DMS53 (cell line): ENCODE results near the gene CFAP54.

ENCODE experiments used
- DNase-seq: peaks from one replicate; lab custom pipeline; 2025; lab: John Stamatoyannopoulos, UW

The CFAP54 gene

GRCh38 chr12:96824074-96824837 lies 334.9 kb downstream of the CFAP54 start:
- no peak for DNase-seq

- no peak for DNase-seq
Observed at GRCh38 chr12:96824838-96825236, 335.5 kb downstream of the CFAP54 start.

- peak; percentile 15 for DNase-seq
Observed at GRCh38 chr12:96828169-96828789, 338.9 kb downstream of the CFAP54 start.

DNA sequence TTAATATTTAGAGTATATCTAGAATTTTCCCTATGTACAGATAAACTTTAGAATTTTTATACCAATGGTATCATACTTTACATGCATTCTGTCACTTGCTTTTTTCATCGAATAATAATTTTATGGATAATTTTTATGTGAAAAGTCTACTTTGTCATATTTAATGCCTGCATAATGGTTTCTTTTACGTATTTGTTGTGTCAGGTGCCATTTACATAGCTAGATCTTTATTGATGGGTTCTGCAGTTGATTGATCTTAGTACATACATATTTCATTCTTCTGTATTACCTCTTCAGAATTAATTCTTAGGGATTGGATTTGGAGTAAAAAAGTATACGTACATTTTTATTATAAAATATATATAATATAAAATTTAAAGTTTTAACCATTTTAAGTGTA lies 340.0 kb downstream of the CFAP54 start:
- DNase-seq = no peak

GRCh38 chr12:96831346-96831745 lies 342.0 kb downstream of the CFAP54 start:
- no peak for DNase-seq

GRCh38 chr12:96846293-96846692 lies 356.9 kb downstream of the CFAP54 start:
- DNase-seq = no peak

DNA sequence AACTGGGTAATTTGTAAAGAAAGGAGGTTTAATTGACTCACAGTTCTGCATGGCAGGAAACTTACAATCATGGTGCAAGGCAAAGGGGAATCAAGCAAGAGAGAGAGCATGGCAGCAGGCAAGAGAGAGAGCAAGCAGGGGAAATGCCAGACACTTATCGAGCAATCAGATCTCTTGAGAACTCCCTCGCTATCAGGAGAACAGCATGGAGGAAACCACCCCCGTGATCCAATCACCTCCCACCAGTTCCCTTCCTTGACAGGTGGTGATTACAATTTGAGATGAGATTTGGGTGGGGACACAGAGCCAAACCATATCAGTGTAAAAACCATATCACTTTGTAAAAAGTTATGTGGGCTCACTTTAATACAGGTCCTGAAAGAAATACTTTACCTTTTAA lies 361.3 kb downstream of the CFAP54 start:
- no peak for DNase-seq

DNA sequence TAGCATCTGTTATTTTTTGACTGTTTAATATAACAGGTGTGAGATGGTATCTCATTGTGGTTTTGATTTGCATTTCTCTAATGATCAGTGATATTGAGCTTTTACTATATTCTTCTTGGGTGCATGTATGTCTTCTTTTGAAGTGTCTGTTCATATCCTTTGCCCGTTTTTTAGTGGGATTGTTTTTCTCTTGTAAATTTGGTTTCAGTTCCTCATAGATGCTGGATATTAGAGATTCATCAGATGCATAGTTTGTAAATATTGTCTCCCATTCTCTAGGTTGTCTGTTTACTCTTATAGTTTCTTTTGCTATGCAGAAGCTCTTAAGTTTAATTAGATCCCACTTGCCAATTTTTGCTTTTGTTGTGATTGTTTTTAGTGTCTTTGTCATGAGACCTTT lies 368.8 kb downstream of the CFAP54 start:
- DNase-seq = no peak

GRCh38 chr12:96861656-96862055 lies 372.3 kb downstream of the CFAP54 start:
- no peak for DNase-seq

DNA sequence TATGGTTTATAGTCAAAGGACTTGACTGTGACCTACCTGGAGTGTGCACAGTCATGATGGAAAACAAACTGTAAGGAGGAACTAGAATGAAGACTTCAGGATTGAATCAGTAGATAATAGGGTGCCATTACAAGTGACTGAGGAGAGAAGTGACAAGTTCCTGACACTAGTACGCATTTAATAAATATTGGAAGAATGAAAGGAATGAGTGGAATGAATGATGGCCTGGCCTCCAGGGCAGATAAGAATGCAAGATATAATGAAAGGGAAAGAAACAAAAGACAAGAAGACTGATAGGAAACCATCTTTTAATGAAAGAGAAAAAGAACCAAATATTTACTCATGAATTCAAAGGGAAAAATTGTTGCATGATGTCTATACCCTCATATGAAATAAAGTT lies 372.9 kb downstream of the CFAP54 start:
- DNase-seq = no peak

GRCh38 chr12:96864335-96864734 lies 375.0 kb downstream of the CFAP54 start:
- no peak for DNase-seq

- DNase-seq = no peak
Observed at GRCh38 chr12:96866801-96867590, 377.6 kb downstream of the CFAP54 start.

DNA sequence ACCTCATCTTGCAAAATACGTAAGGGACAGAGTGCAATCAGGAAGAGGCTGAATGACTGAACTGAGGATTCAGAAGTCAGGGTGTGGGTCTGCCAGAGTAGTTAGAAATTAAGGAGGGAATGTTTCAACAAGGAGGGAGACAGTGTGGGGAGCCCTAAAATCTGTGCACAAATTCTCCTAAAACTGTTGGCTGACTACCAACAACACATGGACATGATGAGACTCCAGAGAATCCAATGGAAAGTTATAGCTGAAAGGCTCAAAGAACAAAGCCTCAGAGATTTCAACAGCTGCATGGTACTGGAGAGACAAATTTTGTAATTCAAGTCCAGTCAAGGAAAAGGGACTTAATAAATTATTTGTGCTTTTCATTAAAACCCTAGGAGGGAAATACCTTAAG lies 381.6 kb downstream of the CFAP54 start:
- DNase-seq = no peak

DNA sequence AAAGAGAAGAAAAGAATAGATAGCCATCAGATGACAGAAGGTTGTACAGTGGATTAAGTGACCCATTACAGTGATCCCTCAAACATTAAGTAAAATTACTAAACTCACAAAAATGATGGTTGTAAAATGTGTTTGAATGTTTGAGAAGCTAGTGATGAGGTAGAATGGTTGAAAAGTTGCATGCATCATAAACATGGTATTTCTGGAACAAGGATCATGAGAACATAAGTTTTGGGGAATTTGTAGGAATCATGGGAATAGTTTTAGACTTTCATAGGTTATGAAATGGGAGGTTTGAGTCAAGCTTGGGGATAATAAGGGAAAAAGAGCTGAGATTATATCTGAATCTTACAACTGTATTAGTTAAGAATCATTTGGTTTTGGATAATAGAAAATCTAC lies 383.6 kb downstream of the CFAP54 start:
- DNase-seq = no peak

- DNase-seq = no peak
Observed at GRCh38 chr12:96874211-96874610, 384.8 kb downstream of the CFAP54 start.

DNA sequence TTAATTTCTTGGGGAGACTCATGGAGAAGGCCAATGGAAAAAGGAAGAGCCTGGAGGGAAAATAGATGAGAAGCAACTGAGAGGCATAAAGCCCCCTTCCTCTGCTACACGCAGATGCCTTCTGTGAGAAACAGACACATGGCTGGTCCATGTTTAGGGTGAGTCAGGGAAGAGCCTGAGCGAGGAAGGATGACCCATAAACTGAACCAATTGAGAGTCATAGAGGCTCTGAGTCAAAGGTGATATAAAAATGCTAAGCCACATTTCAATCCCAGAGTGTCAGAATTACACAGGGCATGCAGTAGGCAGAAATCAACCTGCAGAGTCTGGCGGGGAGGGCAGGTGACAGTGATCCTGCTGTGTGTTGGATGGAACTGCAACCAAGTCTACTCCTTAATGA lies 387.6 kb downstream of the CFAP54 start:
- DNase-seq = no peak

- no peak for DNase-seq
Observed at GRCh38 chr12:96878704-96879103, 389.3 kb downstream of the CFAP54 start.

- peak; percentile 16 for DNase-seq
Observed at GRCh38 chr12:96879301-96879700, 389.9 kb downstream of the CFAP54 start.

- no peak for DNase-seq
Observed at GRCh38 chr12:96880220-96880619, 390.8 kb downstream of the CFAP54 start.

DNA sequence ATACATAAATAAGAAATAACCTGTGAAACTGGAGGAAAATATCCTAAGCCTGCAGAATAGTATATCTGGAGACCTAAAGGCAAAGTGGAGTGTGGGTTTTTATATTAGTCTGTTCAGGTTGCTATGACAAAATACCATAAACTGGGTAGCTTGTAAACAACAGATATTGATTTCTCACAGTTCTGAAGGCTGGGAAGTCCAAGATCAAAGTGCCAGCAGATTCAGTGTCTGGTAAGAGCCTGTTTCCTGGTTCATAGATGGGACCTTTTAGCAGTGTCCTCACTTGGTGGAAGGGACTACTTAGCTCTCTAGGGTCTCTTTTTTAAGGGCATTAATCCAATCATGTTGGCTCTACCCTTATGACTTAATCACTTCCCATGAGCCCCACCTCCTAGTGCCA lies 392.2 kb downstream of the CFAP54 start:
- no peak for DNase-seq

- DNase-seq = no peak
Observed at GRCh38 chr12:96882862-96883261, 393.5 kb downstream of the CFAP54 start.

GRCh38 chr12:96883571-96883970 lies 394.2 kb downstream of the CFAP54 start:
- DNase-seq = no peak
